Liver (tissue), 9 donors: Measurements from ENCODE around the gene STX10. TPM values are rescaled to one million over a fixed set of nuclear protein-coding genes. Genes with fewer than 3 reads are reported as not detected.

Experiments
- DNase-seq: peaks from one replicate; pipeline ENCODE4 v3.0.0-alpha.2; 2017; ENCODE audit warnings: low spot score
- H3K27ac ChIP-seq, 2 donors: one replicate each; pipeline ENCODE4 v1.7.0; 2013; ENCODE audit warnings: inconsistent platforms in 2 of 2, low read length in 2 of 2, control low read depth in 1 of 2, low read depth in 1 of 2, mild to moderate bottlenecking in 1 of 2
- H3K27me3 ChIP-seq, 4 donors: one replicate each; pipeline versions ENCODE4 v1.6.1 to v1.7.0; 2013; ENCODE audit warnings: low read length in 3 of 4, inconsistent platforms in 1 of 4, mild to moderate bottlenecking in 1 of 4, moderate library complexity in 1 of 4; ENCODE audit not compliant: control insufficient read depth in 4 of 4, insufficient read depth in 4 of 4
- H3K36me3 ChIP-seq, 4 donors: one replicate each; pipeline versions ENCODE4 v1.6.1 to v1.7.0; 2013; ENCODE audit warnings: low read length in 3 of 4, mild to moderate bottlenecking in 3 of 4, low read depth in 1 of 4, moderate library complexity in 1 of 4; ENCODE audit not compliant: control insufficient read depth in 4 of 4, insufficient read depth in 3 of 4
- H3K4me1 ChIP-seq, 4 donors: one replicate each; pipeline versions ENCODE4 v1.6.1 to v1.7.0; 2013; ENCODE audit warnings: low read length in 3 of 4, mild to moderate bottlenecking in 3 of 4, moderate library complexity in 1 of 4; ENCODE audit not compliant: control insufficient read depth in 4 of 4, insufficient read depth in 4 of 4
- H3K4me3 ChIP-seq, 3 donors: one replicate each; pipeline versions ENCODE4 v1.6.1 to v1.7.0; 2013; ENCODE audit warnings: low read length in 3 of 3, control low read depth in 1 of 3, low read depth in 1 of 3, mild to moderate bottlenecking in 1 of 3
- H3K9ac ChIP-seq, 2 donors: one replicate each; pipeline ENCODE4 v1.7.0; 2013; ENCODE audit warnings: low read length in 2 of 2, mild to moderate bottlenecking in 2 of 2, moderate library complexity in 2 of 2, control low read depth in 1 of 2, low read depth in 1 of 2
- H3K9me3 ChIP-seq, 4 donors: one replicate each; pipeline versions ENCODE4 v1.6.1 to v1.7.0; 2013; ENCODE audit warnings: low read length in 3 of 4; ENCODE audit not compliant: control insufficient read depth in 4 of 4
- EGR1 ChIP-seq, 2 donors: IDR thresholded peaks; 2 replicates each; pipeline ENCODE4 v1.6.1; 2016 to 2018; ENCODE audit warnings: antibody characterized with exemption in 2 of 2, low read depth in 2 of 2
- HNF4A ChIP-seq, 2 donors: conservative IDR thresholded peaks; 2 replicates each; pipeline ENCODE4 v1.6.1; 2016; ENCODE audit warnings: antibody characterized with exemption in 2 of 2, mild to moderate bottlenecking in 2 of 2
- HNF4G ChIP-seq: IDR thresholded peaks from 2 replicates; pipeline ENCODE4 v1.6.1; 2016; ENCODE audit warnings: antibody characterized with exemption
- JUND ChIP-seq, 2 donors: IDR thresholded peaks; 2 replicates each; pipeline ENCODE4 v1.6.1; 2016; ENCODE audit warnings: antibody characterized with exemption in 2 of 2
- RXRA ChIP-seq, 2 donors: IDR thresholded peaks; 2 replicates each; pipeline ENCODE4 v1.6.1; 2017 to 2018; ENCODE audit warnings: antibody characterized with exemption in 2 of 2, mild to moderate bottlenecking in 1 of 2
- SP1 ChIP-seq: IDR thresholded peaks from 2 replicates; pipeline ENCODE4 v1.6.1; 2018; ENCODE audit warnings: antibody characterized with exemption, mild to moderate bottlenecking
- TAF1 ChIP-seq: conservative IDR thresholded peaks from 2 replicates; pipeline ENCODE4 v1.6.1; 2016; ENCODE audit warnings: antibody characterized with exemption, mild to moderate bottlenecking
- YY1 ChIP-seq: IDR thresholded peaks from 2 replicates; pipeline ENCODE4 v1.6.1; 2016; ENCODE audit warnings: antibody characterized with exemption, mild to moderate bottlenecking
- WGBS: extraction: QIAGEN DNeasy Blood & Tissue Kit; methylation state at CpG from one replicate; pipeline ENCODE4 v1.1.7; 2013; 5-methylcytosine and 5-hydroxymethylcytosine counted together
- polyA plus RNA-seq, 2 donors: library from polyadenylated mRNA; stranded (reverse) in 1 of 2; unstranded in 1 of 2; fragments of 200-250 nt in 1 of 2; fragments of >200 nt in 1 of 2; fragmentation: Nextera tagmentation in 1 of 2; extraction: Ambion mirVana in 1 of 2; gene quantifications; one replicate each; pipeline versions ENCODE4 v1.2.1 to v1.2.3, GENCODE V29; 2013 to 2015
- total RNA-seq, 2 donors: library from RNA; depleted of rRNA; stranded (reverse); fragments of >200 nt; gene quantifications; one replicate each; pipeline ENCODE4 v1.2.3, GENCODE V29; 2014
- TF ChIP-seq, protein P1 (sequence below): IDR thresholded peaks from 2 replicates; pipeline ENCODE4 v1.6.1; 2016; ENCODE audit warnings: antibody characterized with exemption, mild to moderate bottlenecking
- TF ChIP-seq, protein P2 (sequence below): IDR thresholded peaks from 2 replicates; pipeline ENCODE4 v1.6.1; 2016; ENCODE audit warnings: antibody characterized with exemption
- donor health status: healthy.
- donor health status: healthy.
- donor health status: healthy.
- donor health status: healthy.
- donor health status: healthy.

The STX10 gene
- total and polyA plus RNA-seq, 4 donors = 15.7 to 32.7 (median 21.2) TPM

DNA sequence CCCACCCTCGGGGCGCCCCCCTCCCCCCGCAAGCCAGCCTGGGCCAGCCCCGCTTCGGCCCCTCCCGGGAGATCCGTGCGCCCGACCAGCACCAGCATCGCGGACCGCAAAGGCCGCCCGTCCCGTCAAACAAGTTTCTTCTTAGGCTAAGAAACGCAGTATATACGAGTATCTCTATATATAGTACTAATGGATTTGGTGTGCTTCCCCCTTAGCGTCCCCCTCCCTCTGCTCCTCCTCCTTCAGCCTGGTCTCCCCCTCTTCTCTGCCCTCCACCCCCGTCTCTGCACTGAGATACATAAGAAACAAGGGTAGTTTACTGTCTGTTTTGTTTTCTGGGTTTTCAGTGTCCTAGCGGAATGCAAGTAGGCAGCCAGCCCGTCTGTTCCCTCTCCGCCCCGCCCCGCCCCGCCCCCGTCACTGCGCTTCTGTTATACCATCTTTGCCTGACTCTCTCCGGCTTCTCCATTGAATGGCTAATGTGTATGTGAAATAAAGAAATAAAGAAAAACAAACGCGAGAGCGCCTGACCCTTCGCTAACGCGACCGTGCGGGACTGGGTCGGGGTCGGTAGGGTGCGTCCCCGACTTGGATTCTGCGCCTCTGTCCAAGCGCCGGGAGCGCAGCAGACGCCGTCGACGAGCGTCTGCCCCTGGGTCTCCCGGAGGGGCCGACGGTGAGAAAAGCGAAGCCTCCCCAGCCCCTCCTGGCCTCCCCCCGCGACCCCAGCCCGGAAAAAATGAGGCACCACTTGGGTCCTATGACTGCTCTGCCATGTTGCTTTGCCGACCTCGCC lies 51.7 kb downstream of the STX10 start:
- Histone ChIP-seq H3K4me1 (peaks cover 12 to 38% (median 24%) of the 10 kb centered on the region in 4 donors), H3K36me3 (peaks cover 0 to 6% (median 2%) of the 10 kb centered on the region in 4 donors), H3K9me3 (no peaks in the 10 kb centered on the region), H3K27me3 (no peaks in the 10 kb centered on the region), H3K4me3 (peak overlapping the region in 1 of 3 donors; percentile 19), H3K27ac (peak overlapping the region; percentile 87 to 91), H3K9ac (no peak overlapping the region)
- DNase-seq = peak; percentile 81
- 14% methylated on average over 58 of the region's 58 CpGs for WGBS
- TF ChIP-seq, protein P1, sequence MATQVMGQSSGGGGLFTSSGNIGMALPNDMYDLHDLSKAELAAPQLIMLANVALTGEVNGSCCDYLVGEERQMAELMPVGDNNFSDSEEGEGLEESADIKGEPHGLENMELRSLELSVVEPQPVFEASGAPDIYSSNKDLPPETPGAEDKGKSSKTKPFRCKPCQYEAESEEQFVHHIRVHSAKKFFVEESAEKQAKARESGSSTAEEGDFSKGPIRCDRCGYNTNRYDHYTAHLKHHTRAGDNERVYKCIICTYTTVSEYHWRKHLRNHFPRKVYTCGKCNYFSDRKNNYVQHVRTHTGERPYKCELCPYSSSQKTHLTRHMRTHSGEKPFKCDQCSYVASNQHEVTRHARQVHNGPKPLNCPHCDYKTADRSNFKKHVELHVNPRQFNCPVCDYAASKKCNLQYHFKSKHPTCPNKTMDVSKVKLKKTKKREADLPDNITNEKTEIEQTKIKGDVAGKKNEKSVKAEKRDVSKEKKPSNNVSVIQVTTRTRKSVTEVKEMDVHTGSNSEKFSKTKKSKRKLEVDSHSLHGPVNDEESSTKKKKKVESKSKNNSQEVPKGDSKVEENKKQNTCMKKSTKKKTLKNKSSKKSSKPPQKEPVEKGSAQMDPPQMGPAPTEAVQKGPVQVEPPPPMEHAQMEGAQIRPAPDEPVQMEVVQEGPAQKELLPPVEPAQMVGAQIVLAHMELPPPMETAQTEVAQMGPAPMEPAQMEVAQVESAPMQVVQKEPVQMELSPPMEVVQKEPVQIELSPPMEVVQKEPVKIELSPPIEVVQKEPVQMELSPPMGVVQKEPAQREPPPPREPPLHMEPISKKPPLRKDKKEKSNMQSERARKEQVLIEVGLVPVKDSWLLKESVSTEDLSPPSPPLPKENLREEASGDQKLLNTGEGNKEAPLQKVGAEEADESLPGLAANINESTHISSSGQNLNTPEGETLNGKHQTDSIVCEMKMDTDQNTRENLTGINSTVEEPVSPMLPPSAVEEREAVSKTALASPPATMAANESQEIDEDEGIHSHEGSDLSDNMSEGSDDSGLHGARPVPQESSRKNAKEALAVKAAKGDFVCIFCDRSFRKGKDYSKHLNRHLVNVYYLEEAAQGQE = peak; percentile 16
- no peak for TF ChIP-seq JUND (IDR thresholded peaks at IDR 0.05)
- TF ChIP-seq YY1 = no peak

DNA sequence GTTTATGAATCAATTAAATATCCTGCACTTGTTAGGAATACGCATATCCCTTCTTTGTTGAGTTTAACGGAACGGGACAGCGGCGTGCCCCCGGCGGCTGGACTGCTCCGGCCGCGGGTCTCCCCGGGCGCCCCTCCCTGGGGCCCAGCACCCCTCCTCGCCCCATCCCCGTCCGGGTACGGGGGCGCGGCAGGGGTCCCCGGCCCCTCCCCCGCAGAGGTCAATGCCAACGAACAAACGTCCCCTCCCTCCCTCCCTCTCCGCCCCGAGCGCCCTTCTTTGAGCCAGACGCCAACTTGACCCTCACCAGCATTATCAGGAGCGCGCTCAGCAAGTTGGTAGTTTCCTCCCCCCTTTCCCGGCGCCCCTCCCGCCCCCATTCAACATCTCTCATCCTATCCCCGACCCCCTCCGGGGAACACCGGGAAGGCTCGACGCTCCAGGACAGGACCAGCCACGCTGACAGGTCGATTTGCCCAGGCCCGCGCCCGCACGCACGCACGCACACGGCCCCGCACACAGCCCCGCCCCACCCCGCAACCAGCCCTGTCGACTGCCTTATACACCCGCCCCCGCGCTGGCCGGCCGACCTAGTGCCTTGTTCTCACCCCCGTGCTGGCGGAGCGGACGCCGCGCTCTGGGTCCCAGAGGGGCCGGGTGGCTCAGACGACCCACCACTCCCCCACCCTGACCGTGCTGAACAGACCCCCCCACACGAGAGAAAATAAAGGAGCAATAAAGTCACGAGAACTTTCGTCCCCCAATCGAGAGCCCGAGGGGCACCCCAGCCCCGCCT lies 52.5 kb downstream of the STX10 start:
- H3K4me3 ChIP-seq = peak overlapping the region in 1 of 3 donors; percentile 19
- no peaks in the 10 kb centered on the region for H3K27me3 ChIP-seq
- 10% methylated on average over 69 of the region's 69 CpGs for WGBS
- no peak overlapping the region for H3K9ac ChIP-seq
- peak overlapping the region in 1 of 2 donors; percentile 12 for H3K27ac ChIP-seq
- peaks cover 0 to 6% (median 2%) of the 10 kb centered on the region in 4 donors for H3K36me3 ChIP-seq
- no peaks in the 10 kb centered on the region for H3K9me3 ChIP-seq
- peaks cover 16 to 39% (median 22%) of the 10 kb centered on the region in 4 donors for H3K4me1 ChIP-seq
- peak; percentile 79 for DNase-seq
- TF ChIP-seq HNF4G = no peak
- TF ChIP-seq RXRA (IDR thresholded peaks at IDR 0.05) = no peak
- TF ChIP-seq, protein P2, sequence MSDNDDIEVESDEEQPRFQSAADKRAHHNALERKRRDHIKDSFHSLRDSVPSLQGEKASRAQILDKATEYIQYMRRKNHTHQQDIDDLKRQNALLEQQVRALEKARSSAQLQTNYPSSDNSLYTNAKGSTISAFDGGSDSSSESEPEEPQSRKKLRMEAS = no peak
- TF ChIP-seq TAF1 = no peak
- no peak for TF ChIP-seq SP1
- TF ChIP-seq EGR1 (IDR thresholded peaks at IDR 0.05; ENCODE audit: low read depth in 2 of 2) = no peak

DNA sequence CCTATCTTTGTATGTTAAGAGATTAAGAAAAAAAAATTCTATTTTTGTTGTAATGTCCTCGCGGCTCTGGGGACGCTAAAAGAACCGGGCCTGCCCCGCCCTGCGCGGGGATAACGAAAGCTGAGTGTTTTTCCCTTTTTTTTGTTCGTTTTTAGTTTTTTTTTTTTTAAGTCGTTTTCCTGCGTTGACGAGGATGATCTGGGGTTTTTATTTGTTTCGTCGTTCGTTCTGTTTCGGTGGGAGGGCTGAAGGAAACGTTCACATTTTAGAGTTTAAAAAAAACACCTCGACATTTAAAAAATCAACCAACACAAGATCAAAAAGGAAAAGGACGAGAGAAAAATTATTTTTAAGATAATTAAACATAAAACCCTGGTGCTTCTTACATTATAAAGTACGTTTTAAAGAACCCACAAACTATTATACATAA lies 53.1 kb downstream of the STX10 start:
- H3K36me3 ChIP-seq = peaks cover 0 to 6% (median 2%) of the 10 kb centered on the region in 4 donors
- H3K4me1 ChIP-seq = peaks cover 21 to 40% (median 24%) of the 10 kb centered on the region in 4 donors
- H3K27me3 ChIP-seq = no peaks in the 10 kb centered on the region
- H3K4me3 ChIP-seq = no peak overlapping the region
- no peak overlapping the region for H3K27ac ChIP-seq
- no peak for TF ChIP-seq HNF4A (conservative IDR thresholded peaks at IDR 0.05)
- 33% methylated on average over 20 of the region's 20 CpGs for WGBS
- no peaks in the 10 kb centered on the region for H3K9me3 ChIP-seq
- no peak for DNase-seq
- no peak overlapping the region for H3K9ac ChIP-seq
